Heart left ventricle (tissue), 13 donors: ENCODE results near the gene BRF1.

Experiments
- POLR2A ChIP-seq, 2 donors: fragments of 450-650 bp; IDR thresholded peaks; one replicate each; pipeline ENCODE4 v1.6.1; 2017; ENCODE audit warnings: antibody characterized with exemption in 2 of 2, mild to moderate bottlenecking in 2 of 2, moderate library complexity in 2 of 2
- TF ChIP-seq, protein P1 (sequence below), 12 donors: fragments of 200-600 bp; sonication (generic) in 4 of 12; IDR thresholded peaks; one replicate each; pipeline versions ENCODE4 v1.5.0 to v1.8.0; 2018 to 2022; ENCODE audit warnings: antibody characterized with exemption in 12 of 12, mild to moderate bottlenecking in 5 of 12
- donor health status: ischemic (EF 13 %, LVEDD 7.1; RV severe dilation, severe dysfunction).
- donor health status: DM: no; HTN: yes; CAD: no.
- donor health status: DM: no; HTN: no; CAD: no.
- donor health status: ischemic (EF 25% LVEDD 6.9; RV normal size, moderate dysfunction).
- donor health status: ischemic (EF 25% LVEDD 5.7; RV mildly dilated, moderate dysfunction).
- donor health status: ischemic (EF 35%, LVEDD 5.7; RV mildly dilated, moderate dysfunction).
- donor health status: nonischemic (EF 11% LVEDD 7.7; RV severe dilation, severe dysfunction).
- donor health status: DM: yes; HTN: yes; CAD: no.
- donor health status: PGD.
- donor health status: ischemic (EF 29% LVEDD 5.4; RV normal size, mild dysfunction).
- donor health status: nonischemic (EF 23%, LVEDD 6.1; RV moderate dilation, normal function).

DNA sequence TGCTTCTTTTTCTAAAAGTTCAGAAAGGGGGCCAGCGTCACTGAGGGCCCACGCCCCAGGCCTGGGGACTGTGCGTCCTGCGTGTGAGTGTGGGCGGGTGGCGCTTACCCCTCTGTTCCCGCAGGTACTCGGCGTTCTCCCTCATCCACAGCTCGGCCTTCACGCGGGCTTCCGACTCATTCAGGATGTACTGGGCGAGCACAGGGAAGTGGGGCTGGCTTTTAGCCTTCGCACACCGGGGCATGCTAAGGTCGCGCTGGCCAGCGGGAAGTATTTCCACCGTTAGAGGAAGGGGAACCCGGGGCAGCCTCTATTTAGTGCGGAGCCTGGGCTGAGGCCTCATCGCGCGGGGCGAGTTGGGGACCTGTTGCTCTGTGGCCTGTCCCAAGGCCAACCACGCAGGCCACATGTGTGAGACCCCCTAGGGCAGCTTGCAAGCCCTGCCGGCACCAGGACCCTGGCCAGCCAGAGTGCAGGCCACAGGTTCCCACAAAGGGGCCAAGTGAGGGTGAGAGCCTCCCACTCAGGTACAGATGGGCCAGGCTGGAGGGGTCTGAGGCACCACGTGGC lies 81.7 kb downstream of the BRF1 start:
- TF ChIP-seq, protein P1, sequence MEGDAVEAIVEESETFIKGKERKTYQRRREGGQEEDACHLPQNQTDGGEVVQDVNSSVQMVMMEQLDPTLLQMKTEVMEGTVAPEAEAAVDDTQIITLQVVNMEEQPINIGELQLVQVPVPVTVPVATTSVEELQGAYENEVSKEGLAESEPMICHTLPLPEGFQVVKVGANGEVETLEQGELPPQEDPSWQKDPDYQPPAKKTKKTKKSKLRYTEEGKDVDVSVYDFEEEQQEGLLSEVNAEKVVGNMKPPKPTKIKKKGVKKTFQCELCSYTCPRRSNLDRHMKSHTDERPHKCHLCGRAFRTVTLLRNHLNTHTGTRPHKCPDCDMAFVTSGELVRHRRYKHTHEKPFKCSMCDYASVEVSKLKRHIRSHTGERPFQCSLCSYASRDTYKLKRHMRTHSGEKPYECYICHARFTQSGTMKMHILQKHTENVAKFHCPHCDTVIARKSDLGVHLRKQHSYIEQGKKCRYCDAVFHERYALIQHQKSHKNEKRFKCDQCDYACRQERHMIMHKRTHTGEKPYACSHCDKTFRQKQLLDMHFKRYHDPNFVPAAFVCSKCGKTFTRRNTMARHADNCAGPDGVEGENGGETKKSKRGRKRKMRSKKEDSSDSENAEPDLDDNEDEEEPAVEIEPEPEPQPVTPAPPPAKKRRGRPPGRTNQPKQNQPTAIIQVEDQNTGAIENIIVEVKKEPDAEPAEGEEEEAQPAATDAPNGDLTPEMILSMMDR (IDR thresholded peaks at IDR 0.05): no peak
- TF ChIP-seq POLR2A (IDR thresholded peaks at IDR 0.05): no peak
